SK-N-SH (cell line): ENCODE data around the gene ADORA2A. TPM values are rescaled to one million over a fixed set of nuclear protein-coding genes. Genes with fewer than 3 reads are reported as not detected.

Source experiments
- CTCF ChIA-PET: fragments of 300-600, 350-600 bp; formaldehyde crosslinking; extraction: SDS; loops from one replicate; lab custom pipeline; 2021; lab: Yijun Ruan, JAX
- POLR2A ChIA-PET: fragments of 350-600 bp; sonication (Branson Sonifier 250); formaldehyde crosslinking; extraction: SDS; loops from one replicate; lab custom pipeline; 2020; ENCODE audit warnings: antibody characterized with exemption, inconsistent platforms; lab: Yijun Ruan, JAX
- DNase-seq: peaks from one replicate; pipeline ENCODE4 v3.0.0; 2012
- H2AFZ ChIP-seq: fragments of 200-600 bp; sonication (generic); 2 replicates; pipeline ENCODE4 v1.8.1; 2016; ENCODE audit warnings: antibody characterized with exemption, mild to moderate bottlenecking, low read depth
- H3F3A ChIP-seq: fragments of 200-600 bp; sonication (generic); replicated peaks from 2 replicates; pipeline ENCODE3; 2016; ENCODE audit warnings: antibody characterized with exemption, mild to moderate bottlenecking; ENCODE audit not compliant: insufficient read depth
- H3K27ac ChIP-seq, 2 experiments: fragments of 200-500 bp in 1 of 2; fragments of 200-600 bp in 1 of 2; sonication (Bioruptor generic) in 1 of 2; sonication (generic), shearing (Covaris generic) in 1 of 2; 2 replicates each; pipeline versions ENCODE4 v1.5.1 to v1.6.1; 2014 to 2016; ENCODE audit warnings: low read depth in 2 of 2, inconsistent platforms in 1 of 2, low read length in 1 of 2, mild to moderate bottlenecking in 1 of 2, mixed read lengths in 1 of 2
- H3K27me3 ChIP-seq: fragments of 200-600 bp; sonication (generic), shearing (Covaris generic); 2 replicates; pipeline ENCODE4 v1.6.1; 2016; ENCODE audit warnings: mixed run types; ENCODE audit not compliant: insufficient read depth
- H3K36me3 ChIP-seq, 2 experiments: fragments of 200-500 bp in 1 of 2; fragments of 200-600 bp in 1 of 2; sonication (Bioruptor generic) in 1 of 2; sonication (generic) in 1 of 2; replicated peaks in 1 of 2; 2 replicates each; pipeline versions ENCODE3 to v1.5.1; 2014 to 2016; ENCODE audit warnings: low read length in 1 of 2, mild to moderate bottlenecking in 1 of 2; ENCODE audit not compliant: insufficient read depth in 2 of 2, control insufficient read depth in 1 of 2
- H3K4me1 ChIP-seq, 2 experiments: fragments of 200-500 bp in 1 of 2; fragments of 200-600 bp in 1 of 2; sonication (Bioruptor generic) in 1 of 2; sonication (generic), shearing (Covaris generic) in 1 of 2; 2 replicates each; pipeline versions ENCODE4 v1.5.1 to v1.6.1; 2014 to 2016; ENCODE audit warnings: low read depth in 1 of 2, low read length in 1 of 2, mixed run types in 1 of 2; ENCODE audit not compliant: insufficient read depth in 2 of 2, control insufficient read depth in 1 of 2
- H3K4me2 ChIP-seq: fragments of 200-600 bp; sonication (generic), shearing (Covaris generic); 2 replicates; pipeline ENCODE4 v1.6.1; 2017; ENCODE audit warnings: mixed run types
- H3K4me3 ChIP-seq, 2 experiments: fragments of 200-500 bp in 1 of 2; fragments of 200-600 bp in 1 of 2; sonication (Bioruptor generic) in 1 of 2; sonication (generic), shearing (Covaris generic) in 1 of 2; 2 replicates each; pipeline versions ENCODE4 v1.5.1 to v1.8.1; 2014 to 2016; ENCODE audit warnings: low read depth in 2 of 2, inconsistent platforms in 1 of 2, low read length in 1 of 2, mild to moderate bottlenecking in 1 of 2, mixed read lengths in 1 of 2, moderate library complexity in 1 of 2
- H3K79me2 ChIP-seq: fragments of 200-600 bp; sonication (generic); 2 replicates; pipeline ENCODE4 v1.8.1; 2017; ENCODE audit warnings: mild to moderate bottlenecking; ENCODE audit not compliant: insufficient read depth
- H3K9ac ChIP-seq: fragments of 200-600 bp; sonication (generic); 2 replicates; pipeline ENCODE4 v1.6.1; 2017; ENCODE audit warnings: mixed run types
- H3K9me2 ChIP-seq: fragments of 200-600 bp; sonication (generic); 2 replicates; pipeline ENCODE4 v1.6.1; 2017; ENCODE audit warnings: mixed run types
- H3K9me3 ChIP-seq: fragments of 200-600 bp; sonication (generic); 2 replicates; pipeline ENCODE4 v1.6.1; 2017; ENCODE audit warnings: mixed run types, mild to moderate bottlenecking, moderate library complexity
- H4K20me1 ChIP-seq: fragments of 200-600 bp; sonication (generic); 2 replicates; pipeline ENCODE4 v1.6.1; 2017; ENCODE audit warnings: mild to moderate bottlenecking, mixed run types; ENCODE audit not compliant: insufficient read depth
- EZH2phosphoT487 ChIP-seq: fragments of 200-600 bp; sonication (generic); IDR thresholded peaks from 2 replicates; pipeline ENCODE4 v1.6.1; 2017; ENCODE audit warnings: low read depth, mixed run types, mild to moderate bottlenecking, antibody characterized with exemption, moderate library complexity, borderline replicate concordance
- FOXM1 ChIP-seq: IDR thresholded peaks from 2 replicates; pipeline ENCODE4 v1.4.0; 2012; ENCODE audit warnings: low read depth, mild to moderate bottlenecking
- GABPA ChIP-seq: IDR thresholded peaks from 2 replicates; pipeline ENCODE4 v1.4.0; 2012; ENCODE audit warnings: low read depth, mild to moderate bottlenecking
- GATA2 ChIP-seq: sonication (generic); formaldehyde crosslinking; IDR thresholded peaks from 2 replicates; pipeline ENCODE4 v1.5.0; 2020; ENCODE audit warnings: mild to moderate bottlenecking, missing genetic modification reagents
- JUND ChIP-seq: IDR thresholded peaks from 2 replicates; pipeline ENCODE4 v1.4.0; 2012
- NFIC ChIP-seq: IDR thresholded peaks from 2 replicates; pipeline ENCODE4 v1.4.0; 2012; ENCODE audit warnings: borderline replicate concordance
- RFX5 ChIP-seq: IDR thresholded peaks from 2 replicates; pipeline ENCODE4 v1.6.1; 2012; ENCODE audit warnings: mild to moderate bottlenecking, improper control_type of control experiment, low read length
- SIN3A ChIP-seq: IDR thresholded peaks from 2 replicates; pipeline ENCODE4 v1.6.1; 2012; ENCODE audit warnings: low read depth, mild to moderate bottlenecking, low read length, moderate library complexity, borderline replicate concordance
- SMC3 ChIP-seq: IDR thresholded peaks from 2 replicates; pipeline ENCODE4 v1.6.1; 2012; ENCODE audit warnings: low read depth, low read length, improper control_type of control experiment
- TCF12 ChIP-seq: IDR thresholded peaks from 2 replicates; pipeline ENCODE4 v1.4.0; 2012
- YY1 ChIP-seq: IDR thresholded peaks from 2 replicates; pipeline ENCODE4 v1.4.0; 2012; ENCODE audit warnings: low read depth, mild to moderate bottlenecking
- WGBS: methylation state at CpG from one replicate; pipeline ENCODE4 v1.1.6; 2017; ENCODE audit warnings: low lambda C conversion rate; 5-methylcytosine and 5-hydroxymethylcytosine counted together
- polyA plus RNA-seq, 3 experiments: library from polyadenylated mRNA; depleted of rRNA; stranded (reverse); fragments of >200 nt; gene quantifications; 2 replicates each; pipeline ENCODE4 v1.2.3, GENCODE V29; 2012
- TF ChIP-seq, protein P1 (sequence below): IDR thresholded peaks from 2 replicates; pipeline ENCODE4; 2012
- TF ChIP-seq, protein P2 (sequence below): fragments of 150-350 bp; IDR thresholded peaks from 2 replicates; pipeline ENCODE4 v1.6.1; 2016; ENCODE audit warnings: mild to moderate bottlenecking, low read depth, low read length
- TF ChIP-seq, protein P3 (sequence below): fragments of 150-350 bp; IDR thresholded peaks from 2 replicates; pipeline ENCODE4 v1.6.1; 2017; ENCODE audit warnings: antibody characterized with exemption, low read length, low read depth, borderline replicate concordance
- TF ChIP-seq, protein P4 (sequence below): IDR thresholded peaks from 2 replicates; pipeline ENCODE4 v1.4.0; 2012; ENCODE audit warnings: low read depth

Gene ADORA2A
- polyA plus RNA-seq, 1 of the 3 experiments (the other 2 are of a cell fraction) = 9.3 TPM

DNA sequence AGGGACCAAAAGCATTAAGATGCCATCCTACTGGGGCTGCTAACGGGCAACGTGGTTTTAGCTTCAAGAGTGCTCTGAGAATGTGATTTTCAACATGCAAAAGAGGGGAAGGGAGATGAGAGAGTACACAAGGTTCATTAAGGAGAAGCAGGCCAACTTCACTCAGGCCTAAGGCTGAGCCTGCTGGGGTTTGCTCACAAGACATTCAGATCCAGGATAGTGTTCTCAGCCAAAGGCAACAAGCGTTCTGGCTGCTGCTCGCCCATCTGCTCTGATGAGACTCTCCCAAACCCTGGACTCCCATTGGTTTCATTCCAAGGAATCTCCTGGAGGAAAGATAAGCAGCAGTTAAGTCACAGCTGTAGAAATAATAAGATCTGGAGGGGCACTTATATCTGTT lies 44.2 kb downstream of the ADORA2A start:
- Histone ChIP-seq H3K4me3 (no peak overlapping the region), H3K9me3 (no peaks in the 10 kb centered on the region), H3F3A (peaks cover 20% of the 10 kb centered on the region), H3K4me2 (no peak overlapping the region), H3K27me3 (no peaks in the 10 kb centered on the region), H4K20me1 (no peaks in the 10 kb centered on the region), H3K9me2 (no peaks in the 10 kb centered on the region), H3K27ac (peak overlapping the region in 1 of 2 experiments; percentile 78; a peak in 2 of 4 replicates), H2AFZ (peak overlapping the region; percentile 21; the same call in 1 of the 2 replicates), H3K36me3 (peaks cover 0 to 4% of the 10 kb centered on the region in 2 experiments), H3K4me1 (peaks cover 0 to 28% of the 10 kb centered on the region in 2 experiments; a peak in 3 of 4 replicates), H3K9ac (0 out of 2 replicates have a peak overlapping the region, but pooled peaks have one; percentile 1), H3K79me2 (no peaks in the 10 kb centered on the region)
- CTCF ChIA-PET = interaction anchor here (1.1 kb wide), 1 partner anchor 10 kb away, joined by 3 read pairs; no protein-coding TSS in a partner anchor
- WGBS = 91% methylated on average over 4 of the region's 4 CpGs
- no peak for TF ChIP-seq SIN3A
- no peak for TF ChIP-seq SMC3
- TF ChIP-seq GATA2 (CRISPR knock-in tag) = no peak
- TF ChIP-seq TCF12 = no peak
- TF ChIP-seq FOXM1 = no peak
- TF ChIP-seq NFIC = no peak
- TF ChIP-seq, protein P1, sequence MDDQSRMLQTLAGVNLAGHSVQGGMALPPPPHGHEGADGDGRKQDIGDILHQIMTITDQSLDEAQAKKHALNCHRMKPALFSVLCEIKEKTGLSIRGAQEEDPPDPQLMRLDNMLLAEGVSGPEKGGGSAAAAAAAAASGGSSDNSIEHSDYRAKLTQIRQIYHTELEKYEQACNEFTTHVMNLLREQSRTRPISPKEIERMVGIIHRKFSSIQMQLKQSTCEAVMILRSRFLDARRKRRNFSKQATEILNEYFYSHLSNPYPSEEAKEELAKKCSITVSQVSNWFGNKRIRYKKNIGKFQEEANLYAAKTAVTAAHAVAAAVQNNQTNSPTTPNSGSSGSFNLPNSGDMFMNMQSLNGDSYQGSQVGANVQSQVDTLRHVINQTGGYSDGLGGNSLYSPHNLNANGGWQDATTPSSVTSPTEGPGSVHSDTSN = no peak
- TF ChIP-seq, protein P2, sequence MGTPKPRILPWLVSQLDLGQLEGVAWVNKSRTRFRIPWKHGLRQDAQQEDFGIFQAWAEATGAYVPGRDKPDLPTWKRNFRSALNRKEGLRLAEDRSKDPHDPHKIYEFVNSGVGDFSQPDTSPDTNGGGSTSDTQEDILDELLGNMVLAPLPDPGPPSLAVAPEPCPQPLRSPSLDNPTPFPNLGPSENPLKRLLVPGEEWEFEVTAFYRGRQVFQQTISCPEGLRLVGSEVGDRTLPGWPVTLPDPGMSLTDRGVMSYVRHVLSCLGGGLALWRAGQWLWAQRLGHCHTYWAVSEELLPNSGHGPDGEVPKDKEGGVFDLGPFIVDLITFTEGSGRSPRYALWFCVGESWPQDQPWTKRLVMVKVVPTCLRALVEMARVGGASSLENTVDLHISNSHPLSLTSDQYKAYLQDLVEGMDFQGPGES = no peak
- TF ChIP-seq, protein P3, sequence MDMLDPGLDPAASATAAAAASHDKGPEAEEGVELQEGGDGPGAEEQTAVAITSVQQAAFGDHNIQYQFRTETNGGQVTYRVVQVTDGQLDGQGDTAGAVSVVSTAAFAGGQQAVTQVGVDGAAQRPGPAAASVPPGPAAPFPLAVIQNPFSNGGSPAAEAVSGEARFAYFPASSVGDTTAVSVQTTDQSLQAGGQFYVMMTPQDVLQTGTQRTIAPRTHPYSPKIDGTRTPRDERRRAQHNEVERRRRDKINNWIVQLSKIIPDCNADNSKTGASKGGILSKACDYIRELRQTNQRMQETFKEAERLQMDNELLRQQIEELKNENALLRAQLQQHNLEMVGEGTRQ = no peak
- TF ChIP-seq EZH2phosphoT487 = no peak
- POLR2A ChIA-PET = interaction anchor here (0.8 kb wide), 1 partner anchor 21 kb away, joined by 3 read pairs; no protein-coding TSS in a partner anchor
- DNase-seq = no peak

DNA sequence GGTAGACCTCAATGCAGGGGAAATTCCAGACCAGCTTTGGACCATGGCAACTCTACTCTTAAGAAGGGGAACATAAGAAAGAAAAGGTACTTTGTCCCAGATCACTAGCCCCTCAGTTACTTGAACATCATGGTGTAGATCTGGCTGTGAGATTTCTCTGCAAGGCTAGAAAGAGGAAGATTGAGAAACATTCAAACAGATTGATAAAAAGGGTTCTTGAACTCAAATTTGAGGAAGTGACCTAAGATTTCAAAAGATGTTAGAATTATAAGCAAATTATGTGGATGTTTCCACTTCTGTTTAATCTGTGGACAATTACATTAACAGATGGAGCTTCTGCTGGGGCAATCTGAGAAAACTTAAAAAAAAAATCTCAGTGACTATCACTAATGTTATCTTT lies 45.9 kb downstream of the ADORA2A start:
- no peak overlapping the region for H3K4me3 ChIP-seq
- H3K9me2 ChIP-seq = no peaks in the 10 kb centered on the region
- H3K4me2 ChIP-seq = no peak overlapping the region; the same call in 1 of the 2 replicates
- peaks cover 14% of the 10 kb centered on the region for H3F3A ChIP-seq
- 0 out of 2 replicates have a peak overlapping the region, but pooled peaks have one; percentile 58 for H3K9ac ChIP-seq
- DNase-seq = no peak
- 0 out of 2 replicates have a peak overlapping the region, but pooled peaks have one; percentile 46 for H2AFZ ChIP-seq
- H3K27me3 ChIP-seq = no peaks in the 10 kb centered on the region
- no peaks in the 10 kb centered on the region for H3K9me3 ChIP-seq
- H4K20me1 ChIP-seq = no peaks in the 10 kb centered on the region
- H3K79me2 ChIP-seq = no peaks in the 10 kb centered on the region
- ChIA-PET CTCF (interaction anchor here (1.0 kb wide), 1 partner anchor 52 kb away, joined by 3 read pairs; no protein-coding TSS in a partner anchor), POLR2A (no interaction called here)
- peaks cover 0 to 4% of the 10 kb centered on the region in 2 experiments for H3K36me3 ChIP-seq
- H3K27ac ChIP-seq = peak overlapping the region in 1 of 2 experiments; percentile 96; a peak in 2 of 4 replicates
- TF ChIP-seq RFX5 (no peak), FOXM1 (no peak), SMC3 (no peak), YY1 (no peak), GABPA (no peak), JUND (no peak)
- TF ChIP-seq, protein P3 = no peak
- TF ChIP-seq, protein P2 = no peak
- TF ChIP-seq, protein P4, sequence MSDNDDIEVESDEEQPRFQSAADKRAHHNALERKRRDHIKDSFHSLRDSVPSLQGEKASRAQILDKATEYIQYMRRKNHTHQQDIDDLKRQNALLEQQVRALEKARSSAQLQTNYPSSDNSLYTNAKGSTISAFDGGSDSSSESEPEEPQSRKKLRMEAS = no peak
- peaks cover 0 to 20% of the 10 kb centered on the region in 2 experiments; a peak in 2 of 4 replicates for H3K4me1 ChIP-seq
